HCT116 (cell line): ENCODE results near the gene RYR2.

Source experiments
- CTCF ChIP-seq, 3 experiments: fragments of 200-600 bp in 1 of 3; sonication (generic) in 1 of 3; IDR thresholded peaks in 2 of 3; conservative IDR thresholded peaks in 1 of 3; 2 replicates each; pipeline ENCODE4 v1.5.1; 2012 to 2017; ENCODE audit warnings: low read depth in 2 of 3, low read length in 2 of 3, antibody characterized with exemption in 1 of 3, borderline replicate concordance in 1 of 3, control low read depth in 1 of 3, mild to moderate bottlenecking in 1 of 3, mixed read lengths in 1 of 3, mixed run types in 1 of 3, moderate library complexity in 1 of 3; ENCODE audit not compliant: insufficient read depth in 1 of 3
- EGR1 ChIP-seq: IDR thresholded peaks from 2 replicates; pipeline ENCODE4 v1.6.1; 2012; ENCODE audit warnings: low read depth
- POLR2A ChIP-seq: IDR thresholded peaks from 2 replicates; pipeline ENCODE4 v1.7.0; 2011; ENCODE audit warnings: borderline replicate concordance; ENCODE audit not compliant: insufficient read depth, insufficient read length; ENCODE audit errors: extremely low read depth
- SIN3A ChIP-seq: IDR thresholded peaks from 2 replicates; pipeline ENCODE4 v1.6.1; 2012; ENCODE audit warnings: low read depth
- ZNF274 ChIP-seq: fragments of 200-500 bp; sonication (Bioruptor generic); IDR thresholded peaks from 2 replicates; pipeline ENCODE4 v1.6.1; 2014; ENCODE audit warnings: mild to moderate bottlenecking, low read depth, low read length, inconsistent platforms

GRCh38 chr1:237786066-237786719 lies 744.2 kb downstream of the RYR2 start:
- TF ChIP-seq CTCF (IDR thresholded peaks at IDR 0.05 in 2 of 3, conservative IDR thresholded peaks at IDR 0.05 in 1 of 3; ENCODE audit: borderline replicate concordance in 1 of 3, insufficient read depth in 1 of 3, low read depth in 2 of 3, low read length in 2 of 3) (no peak), EGR1 (no peak), SIN3A (no peak), POLR2A (no peak), ZNF274 (no peak)
